Naive B cell (primary cell): ENCODE results near the gene BAIAP2L1. TPM values are rescaled to one million over a fixed set of nuclear protein-coding genes. Genes with fewer than 3 reads are reported as not detected.
"Not testable (repeated sequence)": the region's sequence is repeated elsewhere in the genome, so short reads cannot be mapped to it uniquely, and the experiment has no call there.

ENCODE experiments used
- ATAC-seq, 2 donors: fragments of 150-1000 bp; cut with Tn5 transposase; 2 replicates each; pipeline ENCODE4 v1.10.0; 2021; ENCODE audit warnings: low read depth in 2 of 2, mild to moderate bottlenecking in 2 of 2, moderate library complexity in 2 of 2
- DNase-seq: peaks from one replicate; pipeline ENCODE4 v3.0.0; 2022
- H3K27ac Mint-ChIP-seq, 6 donors: one replicate each; pipeline ENCODE4 v1.8.0; 2020 to 2022; ENCODE audit warnings: mild to moderate bottlenecking in 6 of 6, mixed read lengths in 6 of 6, moderate library complexity in 5 of 6, inconsistent platforms in 2 of 6
- H3K27me3 Mint-ChIP-seq, 3 donors: one replicate each; pipeline ENCODE4 v1.8.0; 2021 to 2022; ENCODE audit warnings: mixed read lengths in 3 of 3, mild to moderate bottlenecking in 1 of 3
- H3K36me3 Mint-ChIP-seq, 2 donors: one replicate each; pipeline ENCODE4 v1.8.0; 2020 to 2022; ENCODE audit warnings: mixed read lengths in 2 of 2, inconsistent platforms in 1 of 2, mild to moderate bottlenecking in 1 of 2
- H3K4me1 Mint-ChIP-seq, 3 donors: one replicate each; pipeline ENCODE4 v1.8.0; 2020 to 2022; ENCODE audit warnings: mixed read lengths in 3 of 3, inconsistent platforms in 1 of 3, mild to moderate bottlenecking in 1 of 3, moderate library complexity in 1 of 3
- H3K4me3 Mint-ChIP-seq, 8 donors: one replicate each; pipeline ENCODE4 v1.8.0; 2020 to 2022; ENCODE audit warnings: mild to moderate bottlenecking in 8 of 8, mixed read lengths in 8 of 8, moderate library complexity in 8 of 8, inconsistent platforms in 2 of 8
- H3K9me3 Mint-ChIP-seq, 7 donors: one replicate each; pipeline ENCODE4 v1.8.0; 2020 to 2022; ENCODE audit warnings: mixed read lengths in 7 of 7, mild to moderate bottlenecking in 5 of 7, inconsistent platforms in 2 of 7, moderate library complexity in 1 of 7
- polyA plus RNA-seq, 6 donors: library from polyadenylated mRNA; unstranded; fragments of 300-500 nt; fragmentation: Illumina TruSeq; gene quantifications; one replicate each; pipeline ENCODE4 v1.2.3, GENCODE V29; 2021; ENCODE audit warnings: low read depth in 6 of 6

BAIAP2L1 gene
- polyA plus RNA-seq = 1 to 10 TPM in 4 of 6 donors, under 1 TPM in 2; 0.29 to 2.1 (median 1.6) TPM

- ATAC-seq (peak; percentile 82), DNase-seq (peak; percentile 75)
- H3K27ac Mint-ChIP-seq = peak within 1 kb of the TSS in 3 of 6 donors; percentile 45 to 91 (median 78)
- no peaks in the 10 kb centered on the region for H3K9me3 Mint-ChIP-seq
- peaks cover 7 to 24% (median 20%) of the 10 kb centered on the region in 3 donors for H3K4me1 Mint-ChIP-seq
- no peaks in the 10 kb centered on the region for H3K36me3 Mint-ChIP-seq
- H3K27me3 Mint-ChIP-seq = peaks cover 24 to 37% (median 26%) of the 10 kb centered on the region in 3 donors
- peak within 1 kb of the TSS; percentile 61 to 84 (median 72) for H3K4me3 Mint-ChIP-seq
These were observed at the start of gene BAIAP2L1 for GRCh38 chr7:98400542-98401340. TSS of gene BAIAP2L1 (minus strand) at chr7:98401090. CDS start at chr7:98400852, 238 bp downstream.

- peaks cover 0 to 9% (median 4%) of the 10 kb centered on the region in 3 donors for H3K27me3 Mint-ChIP-seq
These were observed 47.9 kb upstream of the BAIAP2L1 start for GRCh38 chr7:98448766-98449165.

GRCh38 chr7:98440992-98441391 is 40.1 kb upstream of the BAIAP2L1 start:
- peaks cover 0 to 35% (median 31%) of the 10 kb centered on the region in 3 donors for H3K27me3 Mint-ChIP-seq
- H3K4me1 Mint-ChIP-seq, H3K27ac Mint-ChIP-seq, H3K4me3 Mint-ChIP-seq, DNase-seq, H3K36me3 Mint-ChIP-seq, ATAC-seq: not testable (repeated sequence)
- peaks cover 0 to 18% (median 8%) of the 10 kb centered on the region in 7 donors for H3K9me3 Mint-ChIP-seq

More at GRCh38 chr7:98448766-98449165, 47.9 kb upstream of the BAIAP2L1 start:
- ATAC-seq (no peak), DNase-seq (no peak)
- Mint-ChIP-seq H3K4me1 (no peaks in the 10 kb centered on the region), H3K36me3 (no peaks in the 10 kb centered on the region), H3K27ac (peak overlapping the region in 1 of 6 donors; percentile 37), H3K9me3 (peaks cover 4 to 20% (median 14%) of the 10 kb centered on the region in 7 donors), H3K4me3 (no peak overlapping the region)

GRCh38 chr7:98439484-98439883 is 38.6 kb upstream of the BAIAP2L1 start:
- Mint-ChIP-seq H3K4me1 (peaks cover 0 to 13% (median 8%) of the 10 kb centered on the region in 3 donors), H3K4me3 (no peak overlapping the region), H3K27ac (no peak overlapping the region), H3K36me3 (peaks cover 0 to 9% of the 10 kb centered on the region in 2 donors), H3K27me3 (peaks cover 0 to 38% (median 36%) of the 10 kb centered on the region in 3 donors), H3K9me3 (peaks cover 0 to 18% (median 8%) of the 10 kb centered on the region in 7 donors)
- DNase-seq (no peak), ATAC-seq (no peak)

- Mint-ChIP-seq H3K27me3 (peaks cover 4 to 25% (median 25%) of the 10 kb centered on the region in 3 donors), H3K36me3 (peaks cover 0 to under 1% of the 10 kb centered on the region in 2 donors), H3K4me3 (no peak overlapping the region), H3K27ac (peak overlapping the region in 1 of 6 donors; percentile 20), H3K4me1 (peaks cover 4 to 17% (median 8%) of the 10 kb centered on the region in 3 donors), H3K9me3 (peaks cover 0 to 3% (median 0%) of the 10 kb centered on the region in 7 donors)
- DNase-seq (no peak), ATAC-seq (no peak)
These were observed 33.2 kb upstream of the BAIAP2L1 start for GRCh38 chr7:98434087-98434486.

GRCh38 chr7:98429799-98430198 is 28.9 kb upstream of the BAIAP2L1 start:
- no peak for DNase-seq
- Mint-ChIP-seq H3K27me3 (peaks cover 11 to 29% (median 18%) of the 10 kb centered on the region in 3 donors), H3K4me1 (peaks cover 0 to 6% (median 4%) of the 10 kb centered on the region in 3 donors), H3K4me3 (no peak overlapping the region), H3K27ac (no peak overlapping the region), H3K36me3 (no peaks in the 10 kb centered on the region), H3K9me3 (peaks cover 0 to 6% (median 0%) of the 10 kb centered on the region in 7 donors)
- no peak for ATAC-seq

- no peak overlapping the region for H3K27ac Mint-ChIP-seq
- no peaks in the 10 kb centered on the region for H3K36me3 Mint-ChIP-seq
These were observed 22.2 kb upstream of the BAIAP2L1 start for GRCh38 chr7:98423043-98423442.

GRCh38 chr7:98420966-98421612 is 20.2 kb upstream of the BAIAP2L1 start:
- H3K36me3 Mint-ChIP-seq = no peaks in the 10 kb centered on the region
- ATAC-seq = peak; percentile 73 to 89
- H3K4me1 Mint-ChIP-seq = peaks cover 0 to 4% (median 0%) of the 10 kb centered on the region in 3 donors
- H3K9me3 Mint-ChIP-seq = peaks cover 0 to 15% (median 3%) of the 10 kb centered on the region in 7 donors
- H3K27me3 Mint-ChIP-seq = peaks cover 22 to 56% (median 46%) of the 10 kb centered on the region in 3 donors
- DNase-seq = peak; percentile 41
- no peak overlapping the region for H3K27ac Mint-ChIP-seq
- no peak overlapping the region for H3K4me3 Mint-ChIP-seq

More at GRCh38 chr7:98423043-98423442, 22.2 kb upstream of the BAIAP2L1 start:
- no peak for ATAC-seq
- Mint-ChIP-seq H3K27me3 (peaks cover 22 to 45% (median 40%) of the 10 kb centered on the region in 3 donors), H3K4me3 (no peak overlapping the region), H3K9me3 (peaks cover 0 to 15% (median 3%) of the 10 kb centered on the region in 7 donors), H3K4me1 (peaks cover 0 to 4% (median 0%) of the 10 kb centered on the region in 3 donors)
- DNase-seq = no peak

- H3K36me3 Mint-ChIP-seq, H3K4me3 Mint-ChIP-seq, H3K27ac Mint-ChIP-seq, DNase-seq, H3K4me1 Mint-ChIP-seq, ATAC-seq: not testable (repeated sequence)
- Mint-ChIP-seq H3K27me3 (peaks cover 23 to 49% (median 43%) of the 10 kb centered on the region in 3 donors), H3K9me3 (peaks cover 0 to 11% (median 3%) of the 10 kb centered on the region in 7 donors)
These were observed 19.1 kb upstream of the BAIAP2L1 start for GRCh38 chr7:98419988-98420387.

GRCh38 chr7:98419316-98419691 is 18.4 kb upstream of the BAIAP2L1 start:
- DNase-seq, H3K4me3 Mint-ChIP-seq, ATAC-seq, H3K9me3 Mint-ChIP-seq, H3K4me1 Mint-ChIP-seq, H3K36me3 Mint-ChIP-seq: not testable (repeated sequence)
- Mint-ChIP-seq H3K27ac (peak overlapping the region in 1 of 6 donors; percentile 24), H3K27me3 (peaks cover 20 to 46% (median 43%) of the 10 kb centered on the region in 3 donors)

GRCh38 chr7:98418636-98419315 is 17.9 kb upstream of the BAIAP2L1 start:
- DNase-seq (no peak), ATAC-seq (no peak)

GRCh38 chr7:98418271-98418635 is 17.4 kb upstream of the BAIAP2L1 start:
- Mint-ChIP-seq H3K27ac (peak overlapping the region in 1 of 6 donors; percentile 6), H3K27me3 (peaks cover 17 to 38% (median 35%) of the 10 kb centered on the region in 3 donors), H3K36me3 (no peaks in the 10 kb centered on the region), H3K4me1 (peaks cover 0 to 4% (median 0%) of the 10 kb centered on the region in 3 donors), H3K4me3 (no peak overlapping the region), H3K9me3 (peaks cover 0 to 4% (median 2%) of the 10 kb centered on the region in 7 donors)
- ATAC-seq (no peak), DNase-seq (no peak)

More at GRCh38 chr7:98418636-98419315, 17.9 kb upstream of the BAIAP2L1 start:
- Mint-ChIP-seq H3K36me3 (no peaks in the 10 kb centered on the region), H3K4me3 (no peak overlapping the region), H3K27me3 (peaks cover 20 to 44% (median 41%) of the 10 kb centered on the region in 3 donors), H3K27ac (peak overlapping the region in 1 of 6 donors; percentile 6), H3K4me1 (peaks cover 0 to 4% (median 0%) of the 10 kb centered on the region in 3 donors), H3K9me3 (peaks cover 0 to 6% (median 3%) of the 10 kb centered on the region in 7 donors)
